Osteoblast (primary cell): ENCODE results near the gene LINC01488. TPM values are rescaled to one million over a fixed set of nuclear protein-coding genes. Genes with fewer than 3 reads are reported as not detected.

Experiments
- DNase-seq: peaks from one replicate; pipeline ENCODE4 v3.0.0; 2011; ENCODE audit warnings: low spot score, mixed read lengths; ENCODE audit not compliant: insufficient read length; ENCODE audit errors: missing footprints
- H2AFZ ChIP-seq: 2 replicates; pipeline ENCODE4 v1.6.0; 2011; ENCODE audit warnings: mild to moderate bottlenecking, low read length
- H3K27ac ChIP-seq: 2 replicates; pipeline ENCODE4 v1.5.1; 2011; ENCODE audit warnings: mild to moderate bottlenecking, low read depth, low read length, moderate library complexity
- H3K27me3 ChIP-seq: 2 replicates; pipeline ENCODE4 v1.6.0; 2012; ENCODE audit warnings: mild to moderate bottlenecking, control low read depth, inconsistent platforms, low read length, moderate library complexity; ENCODE audit not compliant: insufficient read depth
- H3K36me3 ChIP-seq: 2 replicates; pipeline ENCODE4 v1.5.1; 2011; ENCODE audit warnings: mild to moderate bottlenecking, low read length, control low read depth, moderate library complexity; ENCODE audit not compliant: insufficient read depth
- H3K4me1 ChIP-seq: 2 replicates; pipeline ENCODE4 v1.5.1; 2011; ENCODE audit warnings: mild to moderate bottlenecking, low read length, control low read depth, moderate library complexity; ENCODE audit not compliant: insufficient read depth
- H3K4me2 ChIP-seq: 2 replicates; pipeline ENCODE4 v1.6.0; 2011; ENCODE audit warnings: mild to moderate bottlenecking, low read length; ENCODE audit not compliant: insufficient read depth
- H3K4me3 ChIP-seq: fragments of 200-600 bp; sonication (generic); 3 replicates; pipeline ENCODE4 v1.5.1; 2012; ENCODE audit warnings: mild to moderate bottlenecking, low read length, inconsistent platforms; ENCODE audit not compliant: insufficient read depth
- H3K79me2 ChIP-seq: 2 replicates; pipeline ENCODE4 v1.6.0; 2012; ENCODE audit warnings: mild to moderate bottlenecking, low read length, control low read depth, inconsistent platforms; ENCODE audit not compliant: insufficient read depth
- H3K9me3 ChIP-seq: 2 replicates; pipeline ENCODE4 v1.5.1; 2011; ENCODE audit warnings: low read depth, low read length, control low read depth
- H4K20me1 ChIP-seq: 2 replicates; pipeline ENCODE4 v1.6.0; 2012; ENCODE audit warnings: mild to moderate bottlenecking, low read length, control low read depth; ENCODE audit not compliant: insufficient read depth
- CTCF ChIP-seq: IDR thresholded peaks from 2 replicates; pipeline ENCODE4 v1.5.1; 2011; ENCODE audit warnings: mild to moderate bottlenecking, low read depth, low read length, moderate library complexity; ENCODE audit errors: extremely low read depth
- total RNA-seq: library from RNA; depleted of rRNA; stranded (reverse); fragments of >200 nt; gene quantifications from 2 replicates; pipeline ENCODE4 v1.2.3, GENCODE V29; 2012

The LINC01488 gene
- not detected in 2 replicates for total RNA-seq

GRCh38 chr11:69481393-69481844 is at the start of gene LINC01488:
TSS of gene LINC01488 (plus strand) at chr11:69481663.
- no peaks in the 10 kb centered on the region for H3K79me2 ChIP-seq
- H4K20me1 ChIP-seq, result no peaks in the 10 kb centered on the region
- H2AFZ ChIP-seq, result no peak within 1 kb of the TSS
- TF ChIP-seq CTCF, result no peak
- H3K4me2 ChIP-seq, result no peak within 1 kb of the TSS
- H3K27ac ChIP-seq, result no peak within 1 kb of the TSS
- no peaks in the 10 kb centered on the region for H3K9me3 ChIP-seq
- no peaks in the 10 kb centered on the region for H3K27me3 ChIP-seq
- no peaks in the 10 kb centered on the region for H3K36me3 ChIP-seq
- DNase-seq, result peak; percentile 49
- H3K4me1 ChIP-seq, result peaks cover 3% of the 10 kb centered on the region
- H3K4me3 ChIP-seq, result no peak within 1 kb of the TSS

GRCh38 chr11:69431893-69432738 is 49.3 kb upstream of the LINC01488 start:
- Histone ChIP-seq H4K20me1 (no peaks in the 10 kb centered on the region), H3K79me2 (no peaks in the 10 kb centered on the region), H3K27ac (no peak overlapping the region), H3K9me3 (no peaks in the 10 kb centered on the region), H3K27me3 (no peaks in the 10 kb centered on the region), H3K4me1 (peaks cover 7% of the 10 kb centered on the region), H2AFZ (peak overlapping the region; percentile 22), H3K4me3 (no peak overlapping the region), H3K36me3 (no peaks in the 10 kb centered on the region), H3K4me2 (no peak overlapping the region)
- no peak for TF ChIP-seq CTCF
- peak; percentile 84 for DNase-seq

GRCh38 chr11:69433741-69434140 is 47.7 kb upstream of the LINC01488 start:
- no peaks in the 10 kb centered on the region for H3K79me2 ChIP-seq
- H3K4me1 ChIP-seq, result peaks cover 12% of the 10 kb centered on the region
- no peak for TF ChIP-seq CTCF

GRCh38 chr11:69434471-69434931 is 47.0 kb upstream of the LINC01488 start:
- peak; percentile 25 for DNase-seq

More at GRCh38 chr11:69433741-69434140, 47.7 kb upstream of the LINC01488 start:
- H2AFZ ChIP-seq, result no peak overlapping the region
- H3K27ac ChIP-seq, result no peak overlapping the region
- H3K4me2 ChIP-seq, result no peak overlapping the region
- no peaks in the 10 kb centered on the region for H3K27me3 ChIP-seq
- peak; percentile 80 for DNase-seq
- no peaks in the 10 kb centered on the region for H3K36me3 ChIP-seq
- H3K9me3 ChIP-seq, result no peaks in the 10 kb centered on the region
- H4K20me1 ChIP-seq, result no peaks in the 10 kb centered on the region
- no peak overlapping the region for H3K4me3 ChIP-seq

More at GRCh38 chr11:69434471-69434931, 47.0 kb upstream of the LINC01488 start:
- no peaks in the 10 kb centered on the region for H3K27me3 ChIP-seq
- no peaks in the 10 kb centered on the region for H3K79me2 ChIP-seq
- H3K27ac ChIP-seq, result no peak overlapping the region
- peaks cover 12% of the 10 kb centered on the region for H3K4me1 ChIP-seq
- no peaks in the 10 kb centered on the region for H3K9me3 ChIP-seq
- H3K4me3 ChIP-seq, result no peak overlapping the region
- no peak overlapping the region for H2AFZ ChIP-seq
- H3K4me2 ChIP-seq, result no peak overlapping the region
- TF ChIP-seq CTCF, result no peak
- no peaks in the 10 kb centered on the region for H3K36me3 ChIP-seq
- H4K20me1 ChIP-seq, result no peaks in the 10 kb centered on the region
